ENCODE data around the gene ZNF396.
A peak's percentile ranks its signal among the peaks of the same experiment; 100 is the strongest.

ZNF396 gene

DNA sequence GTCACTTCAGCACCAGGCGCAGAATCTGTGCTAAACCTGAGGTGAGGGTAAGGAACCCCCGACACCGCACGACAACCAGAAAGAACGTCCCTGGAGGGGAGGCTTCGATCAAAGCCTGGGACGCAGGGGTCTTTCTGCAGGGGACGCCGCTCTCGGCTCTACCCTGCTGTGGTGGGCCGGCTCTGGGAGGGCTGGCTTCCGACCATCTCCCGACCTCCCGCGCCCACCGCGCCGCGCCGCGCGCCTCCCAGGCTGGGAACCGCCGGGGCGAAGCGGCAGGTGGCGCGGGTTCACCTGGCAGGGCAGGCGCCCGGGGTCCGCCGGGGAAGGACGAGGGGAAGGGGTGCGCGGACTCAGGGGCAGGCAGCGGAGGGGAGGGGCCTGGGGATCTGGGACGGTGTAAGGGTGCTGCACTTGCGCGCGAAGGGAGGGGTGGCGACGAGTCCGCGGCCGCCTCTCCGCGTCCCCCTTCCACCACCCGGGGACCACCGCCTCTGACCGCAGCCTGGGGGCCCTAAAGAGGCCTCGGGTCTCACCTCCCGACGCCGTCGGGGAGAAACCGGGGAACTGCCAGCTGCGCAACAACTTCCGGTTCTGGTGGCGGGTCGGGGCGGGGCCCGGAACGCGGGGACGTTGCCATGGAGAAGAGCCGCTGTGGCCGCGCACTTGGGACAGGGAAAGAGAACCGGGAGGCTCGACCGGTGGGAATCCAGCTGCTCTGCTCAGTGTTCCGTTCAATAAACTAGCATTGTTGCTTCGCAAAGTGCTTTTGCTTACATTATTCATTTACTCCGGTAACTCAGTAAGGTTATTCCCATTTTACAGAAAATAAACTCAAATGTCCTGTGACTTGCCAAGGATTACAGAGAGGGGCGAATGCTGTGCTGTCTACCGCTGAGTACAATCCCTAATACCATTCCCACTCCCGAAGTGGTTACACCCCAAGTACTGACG is at the start of gene ZNF396:
Gene ZNF396 (minus strand): TSS at position 596 of the 954 bp plus-strand sequence. CDS start 3,045 bp downstream, outside the sequence.
- peak within 1 kb of the TSS; percentile 13 for H3K27ac ChIP-seq
- no peak for DNase-seq (ENCODE audit: low read depth, low spot score)

DNA sequence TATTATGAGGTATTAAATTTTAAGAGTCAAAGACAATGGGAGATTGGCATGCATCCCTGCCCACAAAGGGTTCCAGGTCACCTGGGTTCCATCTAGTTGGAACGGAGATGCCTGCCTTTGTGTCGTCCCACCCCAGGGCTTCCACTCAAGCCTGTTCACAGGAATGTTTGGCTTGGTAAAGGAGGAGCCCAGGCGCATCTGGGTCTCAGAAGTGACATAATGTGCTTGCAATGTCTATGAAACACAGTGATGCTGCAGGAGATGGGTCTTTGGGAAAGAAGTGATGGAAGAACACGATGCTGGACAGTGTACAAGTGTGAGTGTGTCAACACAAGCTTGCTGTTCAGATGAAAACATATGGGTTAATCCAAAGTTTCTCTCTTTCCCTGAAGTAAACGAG is 49.6 kb upstream of the ZNF396 start:
- DNase-seq (ENCODE audit: low read depth, low spot score), result no peak

DNA sequence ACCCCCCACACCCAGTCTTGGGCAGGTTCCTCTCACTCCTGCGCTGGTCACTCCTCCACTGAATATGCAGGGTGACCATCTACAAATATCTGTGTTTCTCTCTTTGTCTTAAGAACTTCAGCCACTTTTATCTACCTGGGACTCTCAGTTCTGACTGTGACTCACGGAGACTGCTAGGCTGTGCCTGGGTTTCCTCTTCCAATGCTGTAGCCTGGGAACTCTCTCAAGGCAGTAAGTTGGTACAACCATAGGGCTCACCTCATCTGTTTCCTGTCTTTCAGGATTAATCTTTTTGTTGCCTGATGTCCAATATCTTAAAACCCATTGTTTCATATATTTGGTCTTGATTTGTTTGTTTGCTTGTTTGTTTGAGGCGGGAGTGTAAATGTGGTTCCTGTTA is 47.2 kb upstream of the ZNF396 start:
- no peak overlapping the region for H3K27ac ChIP-seq
- DNase-seq (ENCODE audit: low read depth, low spot score), result no peak

More for the DNA sequence above, 49.6 kb upstream of the ZNF396 start:
- H3K27ac ChIP-seq, result no peak overlapping the region

DNA sequence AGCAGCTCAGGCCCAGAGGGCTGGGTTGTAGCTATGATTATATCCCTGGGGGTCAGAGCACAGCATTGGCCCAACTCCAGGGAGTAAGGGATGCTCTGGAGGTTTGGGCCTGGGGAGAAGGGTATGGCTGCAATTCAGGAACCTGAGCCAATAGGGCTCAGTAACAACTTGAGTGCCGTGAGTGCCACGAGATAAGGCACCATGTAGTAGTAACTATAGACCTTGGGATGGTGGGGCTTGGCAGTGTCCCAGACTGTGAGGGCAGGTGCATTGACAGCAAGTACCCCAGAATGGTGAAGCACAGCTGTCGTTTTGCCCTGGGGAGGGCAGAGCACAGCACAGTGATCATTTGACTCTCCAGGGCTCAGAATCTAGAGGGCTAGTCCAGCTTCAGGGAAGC is 45.1 kb upstream of the ZNF396 start:
- no peak for DNase-seq (ENCODE audit: low read depth, low spot score)
- no peak overlapping the region for H3K27ac ChIP-seq

DNA sequence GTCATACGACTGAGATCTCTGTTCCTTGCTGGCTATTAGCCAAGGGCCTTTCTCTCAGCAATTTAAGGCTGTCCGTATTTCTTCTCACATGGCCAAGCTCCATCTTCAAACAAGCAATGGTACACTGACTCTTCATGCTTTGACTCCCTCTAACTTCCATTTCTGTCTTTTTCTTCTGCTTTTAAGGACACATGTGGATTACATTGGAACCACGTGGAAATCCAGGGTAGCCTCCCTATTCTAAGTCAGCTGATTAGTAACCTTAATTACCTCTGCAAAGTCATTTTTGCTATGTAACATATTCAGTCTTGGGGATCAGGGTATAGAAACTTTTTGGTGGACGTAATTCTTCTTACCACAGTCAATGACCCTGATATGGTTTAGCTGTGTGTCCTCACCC is 41.5 kb upstream of the ZNF396 start:
- no peak overlapping the region for H3K27ac ChIP-seq

DNA sequence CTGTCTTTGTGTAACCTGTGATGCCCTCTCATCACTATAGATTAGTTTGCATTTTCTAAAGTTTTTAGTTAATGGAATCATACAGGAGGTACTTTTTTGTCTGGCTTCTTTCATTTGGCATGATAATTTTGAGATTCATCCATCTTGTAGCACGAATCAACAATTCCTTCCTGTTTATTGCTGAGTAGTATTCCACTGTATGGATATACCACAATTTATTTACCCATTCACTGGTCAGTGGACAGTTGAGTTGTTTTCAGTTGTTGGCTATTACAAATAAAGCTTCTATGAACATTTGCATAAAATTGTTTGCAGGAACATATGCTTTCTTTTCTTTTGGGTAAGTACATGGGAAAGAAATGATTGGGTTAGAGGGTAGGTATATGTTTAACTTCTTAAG is 40.1 kb upstream of the ZNF396 start:
- no peak for DNase-seq (ENCODE audit: low read depth, low spot score)

More for the DNA sequence above, 41.5 kb upstream of the ZNF396 start:
- DNase-seq (ENCODE audit: low read depth, low spot score), result no peak

DNA sequence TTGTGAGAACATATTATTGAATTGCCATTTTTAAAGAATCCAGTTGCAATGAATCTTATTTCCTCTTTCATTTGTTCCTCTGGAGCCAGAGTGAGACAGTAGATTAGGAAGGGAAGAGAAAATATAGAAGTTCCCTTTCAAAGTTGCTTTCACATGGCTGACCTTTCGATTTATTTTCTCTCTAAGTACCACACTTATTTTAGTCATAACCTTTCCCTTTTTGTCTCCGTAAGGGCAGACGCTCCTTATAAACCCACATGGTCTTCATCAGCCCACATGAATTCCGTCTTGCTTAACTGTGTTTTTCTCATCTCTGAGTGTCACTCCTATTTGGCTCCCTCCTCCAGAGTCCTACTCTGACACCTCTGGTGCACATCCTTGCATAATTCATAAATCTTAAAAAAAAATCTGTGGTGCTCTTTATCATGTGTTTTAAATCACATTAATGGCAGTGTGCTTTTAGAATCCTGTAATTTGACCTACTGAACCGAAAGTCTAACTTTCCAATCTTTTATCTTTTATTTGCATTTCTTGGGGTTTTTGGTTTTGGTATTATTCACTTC is 38.5 kb upstream of the ZNF396 start:
- no peak overlapping the region for H3K27ac ChIP-seq
- DNase-seq (ENCODE audit: low read depth, low spot score), result no peak

More for the DNA sequence above, 40.1 kb upstream of the ZNF396 start:
- no peak overlapping the region for H3K27ac ChIP-seq

DNA sequence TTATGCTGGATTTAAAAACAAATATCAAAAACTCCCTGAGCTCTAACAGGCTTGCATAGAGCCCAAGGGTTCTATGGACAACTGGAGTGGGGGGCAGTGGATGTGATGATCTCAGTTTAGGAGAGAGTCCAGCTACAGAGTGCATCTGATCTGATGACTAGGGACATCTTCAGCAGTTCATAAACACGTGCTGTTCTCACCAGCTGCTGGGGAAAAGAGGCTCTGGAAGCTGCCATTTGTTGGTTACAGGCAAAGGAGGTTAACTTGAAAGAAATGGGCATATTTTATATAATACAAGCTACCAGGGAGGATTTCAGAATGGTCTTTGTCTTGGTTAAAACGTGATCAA is 36.0 kb upstream of the ZNF396 start:
- peak overlapping the region; percentile 69 for H3K27ac ChIP-seq
- no peak for DNase-seq (ENCODE audit: low read depth, low spot score)

DNA sequence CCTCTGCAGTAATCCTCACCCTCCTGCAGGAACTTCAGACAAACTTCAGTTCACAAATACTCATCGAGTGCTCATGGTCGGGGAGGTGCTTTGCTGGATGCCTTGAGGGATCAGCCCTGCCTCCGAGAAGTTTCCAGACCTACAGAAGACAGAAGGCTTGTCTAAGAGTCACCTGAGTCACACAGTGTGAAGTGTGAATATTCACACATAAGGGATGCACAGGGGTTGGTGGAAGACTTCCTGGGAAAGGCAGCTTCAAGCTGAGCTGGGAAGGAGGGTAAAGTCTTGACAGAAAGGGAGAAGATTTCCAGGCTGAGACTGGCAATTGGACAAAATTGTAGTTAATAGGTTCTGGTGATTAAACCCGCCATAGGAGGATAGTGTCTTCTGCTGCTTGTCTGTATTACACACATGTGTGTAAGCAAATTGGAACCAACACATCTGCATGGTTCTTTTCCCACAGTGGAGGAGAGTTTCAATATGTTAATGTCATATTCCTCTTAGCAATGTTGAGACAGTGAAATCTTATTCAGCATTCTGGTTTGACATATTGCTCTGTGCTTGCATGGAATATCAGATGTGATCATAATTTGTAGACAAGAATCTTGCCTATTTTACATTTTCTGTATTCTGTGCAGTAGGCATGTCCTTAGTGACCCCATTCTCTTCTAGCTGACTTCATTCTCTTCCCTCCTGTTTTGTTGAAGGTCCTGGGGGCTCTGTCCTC is 34.7 kb upstream of the ZNF396 start:
- H3K27ac ChIP-seq, result peak overlapping the region; percentile 69
- DNase-seq (ENCODE audit: low read depth, low spot score), result no peak

DNA sequence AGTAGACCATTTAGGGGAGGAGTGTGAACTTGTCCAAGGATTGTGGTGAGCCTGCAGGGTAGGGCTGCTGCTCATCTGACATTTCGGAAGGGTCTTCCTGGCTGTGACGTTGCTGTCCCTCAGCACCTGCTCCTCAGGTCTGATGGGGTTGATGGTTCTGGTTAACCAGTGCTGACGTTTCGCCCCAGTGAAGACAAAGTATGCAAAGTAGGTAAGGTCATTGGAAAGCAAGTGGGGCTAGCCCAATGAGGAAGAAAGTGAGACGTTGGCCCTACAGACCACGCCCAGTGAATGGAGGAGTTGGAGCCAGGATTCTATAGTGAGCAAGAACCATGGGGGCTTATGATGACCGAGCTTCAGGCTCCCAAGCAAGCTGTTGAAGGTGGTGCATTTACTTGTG is 33.4 kb upstream of the ZNF396 start:
- DNase-seq (ENCODE audit: low read depth, low spot score), result no peak
- no peak overlapping the region for H3K27ac ChIP-seq

DNA sequence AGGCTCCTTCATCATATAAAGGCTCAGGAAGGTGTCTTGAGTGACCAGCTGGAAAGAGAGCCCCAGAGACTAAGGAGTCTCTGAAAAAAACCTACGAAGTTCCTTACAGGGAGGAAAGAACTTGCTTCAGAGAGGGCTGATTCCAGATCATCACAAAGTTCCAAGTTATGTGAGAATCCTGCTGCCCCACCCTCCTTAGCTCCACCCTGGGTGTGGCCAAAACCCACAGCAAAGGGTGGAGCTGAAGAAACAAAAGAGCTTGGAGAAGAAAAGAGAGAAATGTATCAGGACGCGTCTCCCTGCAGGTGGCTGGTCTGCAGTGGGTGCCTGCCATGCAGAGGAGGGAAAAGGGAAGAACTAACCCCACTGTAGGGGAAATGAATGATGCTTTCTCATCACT is 32.8 kb upstream of the ZNF396 start:
- no peak for DNase-seq (ENCODE audit: low read depth, low spot score)

DNA sequence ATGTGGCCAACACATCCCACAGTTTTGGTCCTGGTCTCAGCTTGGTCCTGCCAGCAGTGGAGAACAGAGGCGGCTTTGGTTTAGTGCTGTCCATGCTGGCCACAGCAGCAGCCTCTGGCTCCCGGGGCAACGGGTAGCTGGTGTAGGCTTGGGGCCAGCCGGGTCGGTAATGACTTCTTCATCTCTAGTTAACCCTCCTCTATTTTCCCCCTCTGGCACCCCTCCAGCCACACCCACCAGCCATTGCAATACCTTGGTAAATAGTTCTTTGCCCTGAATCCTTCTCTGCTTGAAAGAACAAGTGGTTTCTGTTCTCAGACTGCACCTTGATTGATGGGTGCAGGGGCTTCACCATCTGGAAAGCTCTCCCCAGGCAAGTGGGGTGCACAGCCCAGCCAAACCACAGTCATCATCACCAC is 31.7 kb upstream of the ZNF396 start:
- no peak for DNase-seq (ENCODE audit: low read depth, low spot score)
- H3K27ac ChIP-seq, result no peak overlapping the region

More for the DNA sequence above, 32.8 kb upstream of the ZNF396 start:
- no peak overlapping the region for H3K27ac ChIP-seq

DNA sequence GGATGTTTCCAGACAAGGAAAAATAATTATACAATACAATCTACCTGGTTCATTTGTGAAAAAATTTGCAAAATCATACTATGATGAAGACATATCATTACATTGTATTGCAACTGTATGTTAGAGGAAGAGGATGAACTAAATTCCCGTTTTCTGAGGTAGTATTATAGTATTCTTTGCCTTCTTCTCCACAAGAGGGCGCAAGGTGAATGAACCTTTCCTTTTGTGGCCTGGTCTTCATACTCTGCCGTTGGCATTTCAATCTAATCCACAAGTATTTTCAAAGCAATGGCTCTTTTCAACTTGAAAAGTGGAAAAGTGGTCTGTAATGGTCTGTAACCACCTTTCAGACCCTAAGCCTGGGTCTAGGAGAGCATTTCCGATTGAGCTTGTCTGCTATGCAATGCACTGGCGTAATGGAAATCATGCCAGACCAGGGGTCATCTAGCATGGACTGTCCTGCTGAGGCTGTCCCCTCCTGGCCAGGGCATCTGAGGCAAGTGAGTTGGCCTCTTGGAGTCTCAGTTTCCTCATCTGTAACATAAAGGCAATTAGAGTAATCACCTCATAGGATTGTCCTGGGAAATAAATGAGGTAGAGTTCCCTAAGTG is 30.8 kb upstream of the ZNF396 start:
- DNase-seq (ENCODE audit: low read depth, low spot score), result no peak

DNA sequence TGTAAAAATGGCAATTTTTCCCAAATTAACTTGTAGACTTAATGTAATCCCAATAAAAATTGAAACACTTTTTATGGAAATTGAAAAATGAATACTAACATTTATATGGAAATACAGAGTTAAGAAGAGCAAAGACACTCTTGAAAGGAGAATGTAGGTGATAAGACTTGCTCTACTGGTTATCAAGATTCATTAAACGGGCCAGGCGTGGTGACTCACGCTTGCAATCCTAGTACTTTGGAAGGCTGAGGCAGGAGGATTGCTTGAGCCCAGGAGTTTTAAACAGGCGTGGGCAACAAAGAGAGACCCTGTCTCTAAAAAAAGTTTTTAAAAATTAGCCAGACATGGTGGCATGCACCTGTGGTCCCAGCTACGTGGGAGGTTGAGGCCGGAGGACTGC is 29.5 kb upstream of the ZNF396 start:
- DNase-seq (ENCODE audit: low read depth, low spot score), result no peak

More for the DNA sequence above, 30.8 kb upstream of the ZNF396 start:
- H3K27ac ChIP-seq, result no peak overlapping the region

DNA sequence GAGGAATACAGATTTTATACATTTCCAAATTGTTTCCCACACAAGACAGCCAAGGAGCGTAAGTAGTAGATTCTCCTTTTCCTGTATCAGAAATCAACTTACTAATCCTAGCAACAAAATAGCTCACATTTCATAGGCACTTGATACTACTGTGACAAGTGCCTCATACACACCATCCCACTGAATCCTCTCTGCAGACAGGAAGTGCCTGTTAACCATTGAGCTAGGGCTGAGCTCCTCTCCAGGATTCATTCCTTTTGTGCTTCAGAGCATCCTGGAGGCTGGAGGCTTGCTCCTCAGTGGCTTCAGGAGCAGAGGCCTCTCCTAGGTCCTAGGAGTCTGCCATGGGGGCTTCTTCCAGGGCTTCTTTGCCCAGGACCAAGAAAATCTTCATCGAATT is 20.8 kb upstream of the ZNF396 start:
- no peak for DNase-seq (ENCODE audit: low read depth, low spot score)

More for the DNA sequence above, 29.5 kb upstream of the ZNF396 start:
- no peak overlapping the region for H3K27ac ChIP-seq

DNA sequence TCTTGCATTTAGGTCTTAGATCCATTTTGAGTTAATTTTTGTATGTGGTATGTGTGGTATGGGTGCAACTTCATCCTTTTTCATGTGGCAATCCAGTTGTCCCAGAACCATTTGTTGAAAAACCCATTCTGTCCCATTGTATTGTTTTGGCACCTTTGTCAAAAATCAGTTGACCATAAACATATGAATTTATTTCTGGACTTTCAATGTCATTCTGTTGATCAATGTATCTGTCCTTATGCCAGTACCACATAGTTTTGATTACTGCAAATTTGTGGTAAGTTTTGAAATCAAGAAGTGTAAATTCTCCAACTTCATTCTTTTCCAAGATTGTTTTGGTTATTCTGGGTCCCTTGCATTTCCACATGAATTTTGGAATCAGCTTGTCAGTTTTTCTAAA is 16.6 kb upstream of the ZNF396 start:
- DNase-seq (ENCODE audit: low read depth, low spot score), result no peak
- H3K27ac ChIP-seq, result no peak overlapping the region

More for the DNA sequence above, 20.8 kb upstream of the ZNF396 start:
- no peak overlapping the region for H3K27ac ChIP-seq

DNA sequence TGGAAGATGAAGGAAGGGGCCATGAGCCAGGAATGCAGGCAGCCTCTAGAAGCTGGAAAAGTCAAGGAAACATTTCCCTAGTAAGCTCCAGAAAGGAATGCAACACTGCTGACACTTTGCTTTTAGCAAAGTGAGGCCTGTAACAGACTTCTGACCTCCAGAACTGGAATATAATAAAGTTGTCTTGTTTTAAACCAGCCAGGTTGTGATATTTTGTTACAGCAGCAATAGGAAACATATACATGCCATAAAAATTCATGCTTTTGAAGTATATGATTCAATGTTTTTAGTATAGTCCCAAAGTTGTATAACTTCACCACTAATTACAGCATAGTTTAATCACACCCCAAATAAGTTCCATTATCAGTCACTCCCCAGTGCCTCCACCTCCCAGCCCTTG is 15.2 kb upstream of the ZNF396 start:
- DNase-seq (ENCODE audit: low read depth, low spot score), result no peak

DNA sequence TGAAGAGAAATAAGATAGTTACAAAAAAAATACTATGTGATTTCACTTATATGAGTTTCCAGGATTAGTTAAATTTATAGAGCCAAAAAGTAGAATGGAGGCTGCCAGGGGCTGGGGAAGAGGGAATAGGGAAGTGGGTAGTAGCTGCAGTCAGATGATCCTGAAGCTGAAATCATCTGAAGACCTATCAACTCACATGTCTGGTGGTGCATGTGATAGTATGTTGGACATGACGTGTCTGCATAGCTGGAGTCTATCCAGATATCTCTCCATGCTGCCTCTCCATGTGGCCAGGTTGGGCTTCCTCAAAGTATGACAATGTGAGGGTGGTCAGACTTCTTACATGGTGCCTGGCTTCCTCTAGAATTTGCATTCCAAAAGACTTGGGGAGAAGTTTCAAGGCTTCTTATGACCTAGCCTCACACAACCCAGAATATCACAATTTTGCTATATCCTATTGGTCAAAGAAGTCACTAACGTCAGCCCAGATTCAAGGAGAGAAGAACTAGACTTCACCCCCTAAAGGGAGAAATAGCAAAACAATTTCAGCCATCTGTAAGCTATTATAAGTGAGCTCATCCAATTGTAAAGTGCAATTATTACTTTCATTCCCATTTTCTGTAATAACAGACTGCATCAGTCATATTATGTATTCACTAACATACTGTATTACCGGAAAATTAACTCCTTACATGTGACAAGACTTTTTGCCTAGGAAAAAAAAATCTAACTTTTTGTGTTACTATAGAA is 14.0 kb upstream of the ZNF396 start:
- no peak for DNase-seq (ENCODE audit: low read depth, low spot score)
- H3K27ac ChIP-seq, result no peak overlapping the region

More for the DNA sequence above, 15.2 kb upstream of the ZNF396 start:
- no peak overlapping the region for H3K27ac ChIP-seq

DNA sequence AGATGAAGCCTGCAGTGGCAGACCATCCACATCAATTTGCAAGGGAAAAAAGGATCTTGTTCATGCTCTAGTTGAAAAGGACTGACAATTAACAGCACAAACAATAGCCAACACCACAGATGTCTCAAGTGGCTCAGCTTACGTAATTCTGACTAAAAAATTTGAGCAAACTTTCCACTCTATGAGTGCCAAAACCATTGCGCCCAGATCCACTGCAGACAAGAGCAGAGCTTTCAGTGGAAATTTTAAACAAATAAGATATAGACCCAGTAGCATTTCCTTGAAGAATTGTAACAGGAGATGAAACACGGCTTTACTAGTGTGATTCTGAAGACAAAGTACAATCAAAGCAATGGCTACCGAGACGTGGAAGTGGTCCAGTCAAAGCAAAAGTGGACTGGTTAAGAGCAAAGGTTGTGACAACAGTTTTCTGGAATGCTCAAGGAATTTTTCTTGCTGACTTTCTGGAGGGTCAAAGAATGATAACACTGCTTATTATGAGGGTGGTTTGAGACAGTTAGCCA is 12.0 kb upstream of the ZNF396 start:
- no peak overlapping the region for H3K27ac ChIP-seq
- no peak for DNase-seq (ENCODE audit: low read depth, low spot score)

Data from epithelial cell of prostate (primary cell).